Measurements from ENCODE around the gene AJM1. TPM values are rescaled to one million over a fixed set of nuclear protein-coding genes. Genes with fewer than 3 reads are reported as not detected.

AJM1 gene
- total RNA-seq, 1 experiment from 2014 or later, result 7.1 TPM

- H3K9me3 ChIP-seq (ENCODE audit: control insufficient read depth in 1 of 2, insufficient read depth in 1 of 2, low read depth in 1 of 2, low read length in 2 of 2), result no peaks in the 10 kb centered on the region; a peak in 1 of 4 replicates
- H3K27ac ChIP-seq (ENCODE audit: low read depth, low read length), result no peak overlapping the region
- CTCF ChIA-PET, result no interaction called here
- intact Hi-C loops (cut with micrococcal nuclease), result no loop called here
- H3K27me3 ChIP-seq (ENCODE audit: insufficient read depth, low read length), result no peaks in the 10 kb centered on the region
- ATAC-seq (no peak), DNase-seq (ENCODE audit: low read depth, low spot score) (no peak)
- H3K36me3 ChIP-seq (ENCODE audit: control insufficient read depth in 1 of 2, insufficient read depth in 2 of 2, low read length in 2 of 2), result peaks cover 23 to 25% of the 10 kb centered on the region in 2 experiments; a peak in 3 of 4 replicates
- BruUV-seq (replicated peaks), result no TSS peak
- no peaks in the 10 kb centered on the region for H4K20me1 ChIP-seq (ENCODE audit: insufficient read depth)
- no peak overlapping the region for H2AFZ ChIP-seq (ENCODE audit: low read depth, low read length, poor library complexity, severe bottlenecking)
- H3K9ac ChIP-seq (ENCODE audit: low read length), result no peak overlapping the region
- RAD21 ChIA-PET (ENCODE audit: low non-redundant PET in 1 of 2, low total read pairs in 2 of 2, uncharacterized antibody in 2 of 2, unreplicated experiment in 2 of 2), result no interaction called here
- no peak overlapping the region for H3K4me3 ChIP-seq (replicated peaks in 1 of 2; ENCODE audit: low read depth in 1 of 2, low read length in 2 of 2)
- H3K4me2 ChIP-seq (ENCODE audit: low read length), result no peak overlapping the region
- H3K9me2 ChIP-seq (ENCODE audit: insufficient read depth), result no peaks in the 10 kb centered on the region
- H3K79me2 ChIP-seq (ENCODE audit: insufficient read depth, low read length), result peaks cover 31% of the 10 kb centered on the region
- POLR2A ChIA-PET, result no interaction called here
- no peak for TF ChIP-seq EGR1 (IDR thresholded peaks at IDR 0.05; ENCODE audit: low read depth)
- TF ChIP-seq ZBTB33 (IDR thresholded peaks at IDR 0.05; ENCODE audit: extremely low read depth, insufficient replicate concordance, low read length), result no peak
- TF ChIP-seq ATF3 (IDR thresholded peaks at IDR 0.05), result no peak
- no peak for TF ChIP-seq FOSL1 (IDR thresholded peaks at IDR 0.05; ENCODE audit: low read depth)
- no peak for TF ChIP-seq MAX (IDR thresholded peaks at IDR 0.05)
- TF ChIP-seq, protein P1, sequence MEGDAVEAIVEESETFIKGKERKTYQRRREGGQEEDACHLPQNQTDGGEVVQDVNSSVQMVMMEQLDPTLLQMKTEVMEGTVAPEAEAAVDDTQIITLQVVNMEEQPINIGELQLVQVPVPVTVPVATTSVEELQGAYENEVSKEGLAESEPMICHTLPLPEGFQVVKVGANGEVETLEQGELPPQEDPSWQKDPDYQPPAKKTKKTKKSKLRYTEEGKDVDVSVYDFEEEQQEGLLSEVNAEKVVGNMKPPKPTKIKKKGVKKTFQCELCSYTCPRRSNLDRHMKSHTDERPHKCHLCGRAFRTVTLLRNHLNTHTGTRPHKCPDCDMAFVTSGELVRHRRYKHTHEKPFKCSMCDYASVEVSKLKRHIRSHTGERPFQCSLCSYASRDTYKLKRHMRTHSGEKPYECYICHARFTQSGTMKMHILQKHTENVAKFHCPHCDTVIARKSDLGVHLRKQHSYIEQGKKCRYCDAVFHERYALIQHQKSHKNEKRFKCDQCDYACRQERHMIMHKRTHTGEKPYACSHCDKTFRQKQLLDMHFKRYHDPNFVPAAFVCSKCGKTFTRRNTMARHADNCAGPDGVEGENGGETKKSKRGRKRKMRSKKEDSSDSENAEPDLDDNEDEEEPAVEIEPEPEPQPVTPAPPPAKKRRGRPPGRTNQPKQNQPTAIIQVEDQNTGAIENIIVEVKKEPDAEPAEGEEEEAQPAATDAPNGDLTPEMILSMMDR (IDR thresholded peaks at IDR 0.05 in 2 of 3, conservative IDR thresholded peaks at IDR 0.05 in 1 of 3; ENCODE audit: borderline replicate concordance in 1 of 3, insufficient read depth in 1 of 3, low read depth in 2 of 3, low read length in 2 of 3), result no peak
- TF ChIP-seq POLR2A (IDR thresholded peaks at IDR 0.05; ENCODE audit: borderline replicate concordance, extremely low read depth, insufficient read depth, insufficient read length), result no peak
- no peak for TF ChIP-seq REST (IDR thresholded peaks at IDR 0.05; ENCODE audit: low read depth)
- TF ChIP-seq CBX3 (IDR thresholded peaks at IDR 0.05; ENCODE audit: low read depth), result no peak
- no peak for TF ChIP-seq RAD21 (IDR thresholded peaks at IDR 0.05; ENCODE audit: low read depth)
- TF ChIP-seq ELF1 (IDR thresholded peaks at IDR 0.05; ENCODE audit: borderline replicate concordance, low read depth), result no peak
- TF ChIP-seq YY1 (IDR thresholded peaks at IDR 0.05; ENCODE audit: extremely low read depth, insufficient replicate concordance, low read depth, low read length), result no peak
- no peak for TF ChIP-seq ZNF274 (IDR thresholded peaks at IDR 0.05; ENCODE audit: low read depth, low read length)
- no peak for TF ChIP-seq SP1 (IDR thresholded peaks at IDR 0.05; ENCODE audit: low read depth)
- no peak for TF ChIP-seq SRF (IDR thresholded peaks at IDR 0.05; ENCODE audit: low read depth)
- no peak for TF ChIP-seq SIN3A (IDR thresholded peaks at IDR 0.05; ENCODE audit: low read depth)
- no peak for TF ChIP-seq JUND (IDR thresholded peaks at IDR 0.05)
- TF ChIP-seq CEBPB (IDR thresholded peaks at IDR 0.05; ENCODE audit: low read depth), result no peak
- TF ChIP-seq EZH2 (IDR thresholded peaks at IDR 0.05), result no peak
- peaks cover 6 to 25% of the 10 kb centered on the region in 2 experiments; a peak in 3 of 4 replicates for H3K4me1 ChIP-seq (ENCODE audit: control insufficient read depth in 1 of 2, insufficient read depth in 2 of 2, low read length in 2 of 2)
These were observed 20.8 kb downstream of the AJM1 start for GRCh38 chr9:136862849-136863622.
